Body of pancreas (tissue), 4 donors: ENCODE data around the gene DNAJA4. TPM values are rescaled to one million over a fixed set of nuclear protein-coding genes. Genes with fewer than 3 reads are reported as not detected.

Source experiments
- ATAC-seq: fragments of 150-250 bp; one replicate; pipeline ENCODE4 v1.9.1; 2016
- DNase-seq, 4 donors: peaks; one replicate each; pipeline ENCODE4 v3.0.0-alpha.2; 2019
- H3K27ac ChIP-seq, 4 donors: fragments of 200-600 bp; sonication (generic); 1 replicate in 3 of 4; 2 replicates in 1 of 4; pipeline versions ENCODE4 v1.5.1 to v1.6.1; 2016 to 2019; ENCODE audit warnings: mild to moderate bottlenecking in 1 of 4, mixed read lengths in 1 of 4, moderate library complexity in 1 of 4
- H3K27me3 ChIP-seq, 2 donors: fragments of 200-600 bp; sonication (generic); one replicate each; pipeline ENCODE4 v1.6.0; 2016; ENCODE audit warnings: mild to moderate bottlenecking in 1 of 2
- H3K36me3 ChIP-seq, 2 donors: fragments of 200-600 bp; sonication (generic); replicated peaks in 1 of 2; 2 replicates each; pipeline ENCODE4 v1.5.1; 2016; ENCODE audit warnings: low read depth in 2 of 2; ENCODE audit not compliant: insufficient read depth in 1 of 2
- H3K4me1 ChIP-seq: fragments of 200-600 bp; sonication (generic); one replicate; pipeline ENCODE4 v1.6.0; 2016
- H3K4me3 ChIP-seq, 2 donors: fragments of 200-600 bp; sonication (generic); 1 replicate in 1 of 2; 2 replicates in 1 of 2; pipeline ENCODE4 v1.5.1; 2016 to 2019
- H3K9me3 ChIP-seq, 3 donors: fragments of 200-600 bp; sonication (generic); 1 replicate in 2 of 3; 2 replicates in 1 of 3; pipeline ENCODE4 v1.5.1; 2016
- CTCF ChIP-seq, 7 experiments: fragments of 450-650 bp in 4 of 7; fragments of 200-600 bp in 3 of 7; sonication (generic) in 3 of 7; IDR thresholded peaks; one replicate each; pipeline ENCODE4 v1.5.1; 2016 to 2019; ENCODE audit warnings: antibody characterized with exemption in 7 of 7
- POLR2A ChIP-seq, 3 donors: fragments of 450-650 bp; IDR thresholded peaks; one replicate each; pipeline ENCODE4 v1.6.1; 2016; ENCODE audit warnings: antibody characterized with exemption in 3 of 3, mild to moderate bottlenecking in 2 of 3
- WGBS, 2 donors: methylation state at CpG; one replicate each; pipeline ENCODE4 v1.1.5; 2017; 5-methylcytosine and 5-hydroxymethylcytosine counted together
- intact Hi-C: fragments of 100-400 bp; cut with DNase I; formaldehyde crosslinking; loops from one replicate; pipeline ENCODE4 v1.15.1; 2023
- total RNA-seq, 2 donors: library from RNA; depleted of rRNA; stranded (reverse); fragments of >200 nt; gene quantifications; one replicate each; pipeline ENCODE4 v1.1.0, GENCODE V29; 2016

The DNAJA4 gene
- total RNA-seq, 2 donors from 2014 or later, result 5.9 to 8.0 TPM

GRCh38 chr15:78301828-78302227 is 37.5 kb downstream of the DNAJA4 start:
- intact Hi-C loops, result loop anchor here (10.0 kb wide), 1 partner anchor 123 kb away; no protein-coding TSS in a partner anchor
- no peaks in the 10 kb centered on the region for H3K36me3 ChIP-seq
- peaks cover 0 to 7% of the 10 kb centered on the region in 2 donors for H3K27me3 ChIP-seq
- no peaks in the 10 kb centered on the region for H3K9me3 ChIP-seq
- TF ChIP-seq POLR2A (IDR thresholded peaks at IDR 0.05) (no peak), CTCF (IDR thresholded peaks at IDR 0.05) (no peak)
- DNase-seq (no peak), ATAC-seq (no peak)
- H3K4me3 ChIP-seq, result no peak overlapping the region
- no peak overlapping the region for H3K27ac ChIP-seq
- H3K4me1 ChIP-seq, result peaks cover 15% of the 10 kb centered on the region
- 23 to 35% methylated on average over 3 of the region's 3 CpGs for WGBS, 2 donors

- TF ChIP-seq CTCF (IDR thresholded peaks at IDR 0.05) (no peak), POLR2A (IDR thresholded peaks at IDR 0.05) (no peak)
- WGBS, 2 donors, result 70 to 74% methylated on average over 5 of the region's 5 CpGs
- intact Hi-C loops, result loop anchor here (10.0 kb wide), 1 partner anchor 122 kb away; no protein-coding TSS in a partner anchor
These were observed 38.4 kb downstream of the DNAJA4 start for GRCh38 chr15:78302579-78303312.

GRCh38 chr15:78304216-78305066 is 40.1 kb downstream of the DNAJA4 start:
- peaks cover 0 to 7% of the 10 kb centered on the region in 2 donors for H3K27me3 ChIP-seq
- no peak overlapping the region for H3K27ac ChIP-seq
- DNase-seq (no peak), ATAC-seq (no peak)
- H3K4me3 ChIP-seq, result no peak overlapping the region
- TF ChIP-seq CTCF (IDR thresholded peaks at IDR 0.05), result no peak
- TF ChIP-seq POLR2A (IDR thresholded peaks at IDR 0.05), result no peak
- no peaks in the 10 kb centered on the region for H3K36me3 ChIP-seq
- H3K4me1 ChIP-seq, result no peaks in the 10 kb centered on the region
- H3K9me3 ChIP-seq, result no peaks in the 10 kb centered on the region
- intact Hi-C loops, result loop anchor here (10.0 kb wide), 1 partner anchor 120 kb away; no protein-coding TSS in a partner anchor
- WGBS, 2 donors, result 61 to 71% methylated on average over 8 to 9 of the region's 9 CpGs

More at GRCh38 chr15:78302579-78303312, 38.4 kb downstream of the DNAJA4 start:
- no peak for ATAC-seq
- Histone ChIP-seq H3K4me1 (peaks cover 12% of the 10 kb centered on the region), H3K27me3 (peaks cover 0 to 7% of the 10 kb centered on the region in 2 donors), H3K27ac (no peak overlapping the region), H3K9me3 (no peaks in the 10 kb centered on the region), H3K4me3 (no peak overlapping the region), H3K36me3 (no peaks in the 10 kb centered on the region)
- no peak for DNase-seq

GRCh38 chr15:78306176-78306774 is 41.9 kb downstream of the DNAJA4 start:
- 58 to 74% methylated on average over 3 of the region's 3 CpGs for WGBS, 2 donors
- no peaks in the 10 kb centered on the region for H3K9me3 ChIP-seq
- H3K4me3 ChIP-seq, result no peak overlapping the region
- intact Hi-C loops, result loop anchor here (10.0 kb wide), 1 partner anchor 119 kb away; no protein-coding TSS in a partner anchor
- no peak for TF ChIP-seq POLR2A (IDR thresholded peaks at IDR 0.05)
- TF ChIP-seq CTCF (IDR thresholded peaks at IDR 0.05), result no peak
- no peak for DNase-seq
- ATAC-seq, result no peak
- H3K27me3 ChIP-seq, result peaks cover 0 to 7% of the 10 kb centered on the region in 2 donors
- H3K4me1 ChIP-seq, result no peaks in the 10 kb centered on the region
- H3K27ac ChIP-seq, result no peak overlapping the region
- H3K36me3 ChIP-seq, result no peaks in the 10 kb centered on the region
